Measurements from ENCODE around the gene ENKUR.
"Not testable (repeated sequence)": the region's sequence is repeated elsewhere in the genome, so short reads cannot be mapped to it uniquely, and the experiment has no call there.

Gene ENKUR

DNA sequence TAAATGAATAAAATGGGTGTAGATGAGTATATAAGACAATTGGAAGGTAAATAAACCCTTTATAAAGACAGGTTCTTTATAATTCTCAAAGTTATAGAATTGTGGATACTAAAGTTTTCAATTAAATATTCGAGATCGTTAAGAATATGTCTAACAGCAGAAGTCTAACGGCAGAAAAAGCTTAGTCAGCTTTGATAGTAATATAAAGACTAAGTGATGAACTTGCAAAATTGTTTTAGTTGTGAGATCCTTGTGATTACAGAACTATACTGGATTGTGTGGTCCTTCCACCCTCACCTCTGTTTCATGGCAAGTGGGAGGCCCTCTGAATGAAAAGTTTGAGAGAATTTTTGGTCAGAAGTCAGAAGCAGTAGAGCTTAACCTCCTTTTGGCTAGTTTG lies 2.7 kb upstream of the ENKUR start:
- DNase-seq, result no peak

DNA sequence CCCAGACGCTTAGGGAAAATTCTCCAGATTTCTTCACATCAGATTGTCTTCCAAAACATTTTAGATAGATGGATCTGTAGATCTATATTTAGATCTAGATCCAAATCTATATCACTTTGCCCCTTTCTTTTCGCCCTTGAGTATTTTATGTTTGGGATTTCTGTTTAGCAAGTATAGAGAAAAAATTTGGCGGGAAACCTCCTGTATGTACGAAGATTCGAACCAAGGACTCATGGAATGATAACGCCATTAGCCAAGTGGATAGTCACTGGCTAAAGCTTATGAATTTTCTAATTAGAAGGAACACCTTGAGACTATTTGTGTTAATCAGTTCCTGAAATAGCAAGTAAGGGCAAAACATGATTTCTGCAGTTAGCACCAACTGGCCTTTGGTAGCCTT lies 1.7 kb upstream of the ENKUR start:
- DNase-seq, result no peak

DNA sequence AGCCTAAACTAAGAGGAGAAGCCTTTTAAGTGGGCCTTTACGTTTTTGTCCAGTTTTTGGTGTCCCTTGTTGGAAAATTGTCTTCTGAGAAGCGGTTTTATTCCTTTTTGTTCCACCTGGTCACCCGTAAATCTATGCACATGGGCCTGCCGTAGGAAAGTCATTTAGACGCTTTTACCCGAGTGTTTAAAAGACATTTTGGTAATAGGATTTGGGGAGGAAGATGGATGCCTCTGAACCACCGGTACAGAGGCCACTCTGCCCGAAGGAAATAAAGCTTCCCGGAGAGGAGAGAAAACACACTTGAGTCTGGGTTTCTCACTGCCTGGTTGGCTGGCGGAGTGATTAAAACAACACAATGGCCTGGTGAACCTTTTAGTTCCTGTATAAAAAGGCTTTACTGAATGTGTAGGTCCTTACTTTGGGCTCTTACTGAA lies 1.2 kb upstream of the ENKUR start:
- no peak for DNase-seq

DNA sequence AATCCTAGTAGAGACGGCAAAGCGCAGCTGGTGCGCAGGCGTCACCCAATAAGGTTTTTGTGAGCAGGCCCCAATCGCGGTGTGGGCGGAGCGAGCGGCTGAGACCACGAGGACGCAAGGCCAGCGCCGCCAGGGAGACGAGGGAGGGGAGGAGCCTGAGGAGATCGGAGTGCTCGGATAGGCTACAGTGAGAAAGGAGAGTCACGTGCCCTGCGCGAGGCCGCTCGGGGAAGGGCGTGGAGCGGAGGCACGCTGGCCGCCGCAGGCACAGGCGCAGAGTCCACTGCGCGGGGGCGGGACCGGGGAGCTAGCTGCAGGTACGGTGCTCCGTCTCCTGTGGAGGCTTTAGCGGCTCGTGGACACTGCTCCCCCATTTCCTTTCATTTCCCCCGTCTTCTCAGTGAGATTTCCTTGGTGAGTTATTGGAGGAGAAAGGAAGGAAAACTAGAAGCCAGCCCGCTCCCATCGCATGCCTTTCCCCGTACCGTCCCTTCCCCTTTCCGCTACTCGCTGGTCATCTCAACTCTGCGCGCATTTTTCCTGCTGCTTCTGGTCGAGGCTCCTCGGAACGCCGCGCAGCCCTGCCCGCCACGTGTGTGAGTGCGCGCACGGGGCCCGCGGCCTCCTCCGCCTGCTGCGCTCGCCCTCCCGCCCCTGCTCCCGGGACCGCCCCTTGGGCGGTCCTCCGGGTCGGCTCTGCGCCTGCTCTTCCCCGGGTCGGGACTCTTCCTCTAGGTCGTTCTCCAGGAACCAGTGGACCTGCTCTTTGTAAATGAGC lies 607 bp upstream of the ENKUR start, which contains the start of gene THNSL1:
Gene THNSL1, plus strand, starts transcription at position 237 of the 778 bp plus-strand sequence. CDS start 6,612 bp downstream, outside the sequence.
- DNase-seq, result peak; percentile 96

DNA sequence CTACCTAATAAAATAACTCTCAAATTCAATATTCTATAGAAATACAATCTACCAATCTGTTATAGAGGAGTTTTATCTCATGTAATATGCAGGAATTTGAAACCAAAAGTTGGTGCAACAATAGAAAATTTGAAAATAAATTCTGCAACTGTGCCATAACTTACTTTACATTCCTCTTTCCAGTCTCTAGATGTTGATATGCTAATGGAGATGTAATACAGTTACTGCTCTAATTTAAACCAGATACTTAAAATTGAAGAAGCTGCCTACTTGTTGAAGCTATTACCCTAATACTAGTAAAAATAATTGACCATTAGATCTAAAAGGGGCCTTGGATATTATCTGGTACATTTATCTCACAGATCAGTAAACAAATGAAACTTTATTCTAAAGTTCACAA lies 1.4 kb downstream of the ENKUR start:
- DNase-seq, result no peak

DNA sequence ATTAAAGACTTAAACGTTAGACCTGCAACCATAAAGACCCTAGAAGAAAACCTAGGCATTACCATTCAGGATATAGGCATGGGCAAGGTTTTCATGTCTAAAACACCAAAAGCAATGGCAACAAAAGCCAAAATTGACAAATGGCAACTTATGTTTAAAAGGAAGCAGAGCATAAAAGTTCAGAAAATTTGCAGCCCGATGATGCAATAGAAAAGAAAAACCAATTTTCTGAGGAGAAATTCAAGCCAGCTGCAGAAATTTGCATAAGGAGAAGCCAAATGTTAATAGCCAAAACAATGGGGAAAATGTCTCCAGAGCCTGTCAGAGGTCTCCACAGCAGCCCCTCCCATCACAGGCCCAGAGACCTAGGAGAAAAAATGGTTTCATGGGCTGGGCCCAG lies 4.4 kb downstream of the ENKUR start:
- not testable (repeated sequence) for DNase-seq

DNA sequence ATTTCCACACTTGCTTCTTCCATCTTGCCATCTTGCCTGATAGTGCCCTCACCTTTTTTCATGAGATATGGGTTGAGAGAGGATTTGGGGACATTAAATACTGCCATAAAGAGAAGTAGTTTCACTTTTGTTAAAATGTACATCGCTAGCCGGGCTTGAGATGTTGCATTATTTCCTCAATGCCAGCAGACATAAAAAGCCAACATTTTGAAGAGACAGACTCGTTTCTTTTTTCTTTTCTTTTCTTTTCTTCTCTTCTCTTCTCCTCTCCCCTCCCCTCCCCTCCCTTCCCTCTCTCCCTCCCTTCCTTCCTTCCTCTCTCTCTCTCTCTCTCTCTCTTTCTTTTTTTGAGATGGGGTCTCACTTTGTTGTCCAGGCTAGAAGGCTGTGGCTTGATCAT lies 17.9 kb downstream of the ENKUR start:
- DNase-seq, result no peak

DNA sequence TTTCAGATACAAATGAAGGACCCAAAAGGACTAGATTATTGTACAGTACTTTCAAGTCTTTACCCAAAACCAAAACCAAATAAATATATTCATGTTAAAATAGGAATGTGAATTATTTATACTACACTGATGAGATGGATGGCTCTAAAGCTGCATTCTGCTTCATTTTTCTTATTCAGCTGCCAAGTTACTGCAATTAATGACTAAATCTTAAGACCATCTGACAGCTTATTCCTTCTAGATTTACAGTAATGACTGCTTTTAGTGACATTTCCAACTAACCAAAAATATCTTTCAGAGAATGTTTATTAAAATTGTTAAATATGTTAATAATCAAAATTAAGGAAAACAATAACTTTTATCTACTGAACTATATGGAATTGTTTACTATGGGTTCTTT lies 20.9 kb downstream of the ENKUR start:
- no peak for DNase-seq

DNA sequence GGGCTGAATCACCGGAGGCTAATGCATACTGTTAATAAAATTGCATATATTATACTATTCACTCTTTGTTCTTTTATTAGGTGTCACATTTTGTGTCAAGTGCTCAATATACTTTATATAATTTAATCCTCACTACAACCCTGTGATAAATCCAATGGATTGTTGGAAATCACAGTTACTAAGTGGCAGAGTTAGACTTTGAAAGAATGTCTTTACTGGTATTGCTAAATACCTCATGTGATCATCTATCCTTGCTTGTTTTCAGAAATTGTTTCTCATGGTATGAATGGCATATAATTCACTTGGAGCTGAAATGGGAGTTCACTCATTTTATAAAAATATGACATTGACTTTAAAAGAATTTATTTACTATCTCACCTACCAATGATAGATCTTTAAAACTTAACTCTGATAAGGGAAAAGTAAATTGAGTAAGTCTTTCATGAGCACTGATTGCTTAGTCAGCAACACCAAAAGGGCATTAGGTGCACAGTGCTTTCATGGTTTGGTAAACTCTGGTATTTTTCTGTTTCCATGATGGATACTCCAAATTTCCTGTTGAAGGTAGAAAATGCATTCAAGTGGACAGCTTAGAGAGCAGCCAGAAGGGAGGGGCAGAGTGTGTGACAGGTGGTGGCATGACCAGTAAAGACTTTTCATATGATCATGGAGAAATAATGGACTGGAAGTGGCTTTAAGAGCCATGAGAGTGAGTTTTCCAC lies 22.6 kb downstream of the ENKUR start:
- DNase-seq, result no peak

DNA sequence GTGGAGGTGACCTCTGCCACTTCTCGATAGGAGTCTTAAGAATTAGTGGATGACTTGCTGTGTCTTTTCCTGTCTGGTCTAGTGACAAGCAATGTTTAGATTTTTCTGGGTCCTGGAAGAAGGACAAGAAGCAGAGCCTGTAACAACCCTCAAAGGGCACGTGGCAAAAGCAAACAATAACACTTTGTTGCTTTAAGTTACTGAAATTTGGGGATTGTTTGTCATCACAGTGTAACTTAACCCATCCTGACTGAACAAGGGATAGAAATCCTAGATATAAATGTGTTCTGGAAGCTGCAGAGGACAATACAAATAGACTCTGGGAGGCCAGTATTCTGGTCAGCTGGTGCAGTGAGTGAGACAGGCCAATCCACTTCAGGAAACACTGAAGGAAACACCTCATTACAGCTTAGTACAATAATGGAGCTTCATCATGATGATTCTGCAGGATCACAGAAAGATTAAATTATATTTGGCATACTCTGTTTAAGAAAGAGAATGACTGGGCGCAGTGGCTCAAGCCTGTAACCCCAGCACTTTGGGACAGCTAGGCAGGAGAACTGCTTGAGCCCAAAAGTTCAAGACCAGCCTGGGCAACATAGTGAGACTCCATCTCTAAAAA lies 23.3 kb downstream of the ENKUR start:
- DNase-seq, result no peak

DNA sequence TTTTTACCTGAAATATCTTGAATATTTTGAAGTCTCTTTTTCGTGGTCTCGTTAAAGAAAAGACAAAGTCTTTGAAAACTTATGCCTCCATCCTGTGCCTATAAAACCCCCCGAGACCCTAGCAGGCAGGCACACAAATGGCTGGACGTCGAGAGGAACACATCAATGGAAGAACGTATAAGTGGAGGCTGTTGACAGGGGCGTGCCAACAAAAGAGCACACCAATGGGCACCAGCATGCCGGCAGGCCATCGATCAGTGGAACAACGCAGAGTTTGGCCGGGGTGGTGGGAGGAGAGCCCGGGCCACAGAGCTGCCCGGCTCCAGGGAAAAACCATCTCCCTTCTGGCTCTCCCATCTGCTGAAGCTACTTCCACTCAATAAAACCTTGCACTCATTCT lies 24.7 kb downstream of the ENKUR start:
- DNase-seq, result no peak

DNA sequence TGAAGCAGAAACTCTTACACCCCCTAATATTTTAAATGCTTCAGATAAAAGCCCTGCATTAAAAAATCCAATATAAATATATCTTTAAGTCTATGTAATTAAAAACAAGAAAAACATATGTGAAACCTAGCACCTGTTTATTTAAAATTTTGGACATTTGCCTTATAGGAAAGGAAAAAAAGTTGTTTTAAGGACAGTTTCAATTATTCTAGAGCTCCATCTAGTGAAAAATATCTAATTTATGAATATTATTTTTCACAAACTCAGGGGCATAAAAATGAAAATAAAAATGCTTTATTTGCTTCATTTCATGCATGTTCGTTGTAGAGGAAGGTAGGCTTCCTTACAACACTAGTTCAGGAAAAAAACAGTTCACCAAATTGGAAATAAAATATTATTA lies 26.1 kb downstream of the ENKUR start:
- no peak for DNase-seq

DNA sequence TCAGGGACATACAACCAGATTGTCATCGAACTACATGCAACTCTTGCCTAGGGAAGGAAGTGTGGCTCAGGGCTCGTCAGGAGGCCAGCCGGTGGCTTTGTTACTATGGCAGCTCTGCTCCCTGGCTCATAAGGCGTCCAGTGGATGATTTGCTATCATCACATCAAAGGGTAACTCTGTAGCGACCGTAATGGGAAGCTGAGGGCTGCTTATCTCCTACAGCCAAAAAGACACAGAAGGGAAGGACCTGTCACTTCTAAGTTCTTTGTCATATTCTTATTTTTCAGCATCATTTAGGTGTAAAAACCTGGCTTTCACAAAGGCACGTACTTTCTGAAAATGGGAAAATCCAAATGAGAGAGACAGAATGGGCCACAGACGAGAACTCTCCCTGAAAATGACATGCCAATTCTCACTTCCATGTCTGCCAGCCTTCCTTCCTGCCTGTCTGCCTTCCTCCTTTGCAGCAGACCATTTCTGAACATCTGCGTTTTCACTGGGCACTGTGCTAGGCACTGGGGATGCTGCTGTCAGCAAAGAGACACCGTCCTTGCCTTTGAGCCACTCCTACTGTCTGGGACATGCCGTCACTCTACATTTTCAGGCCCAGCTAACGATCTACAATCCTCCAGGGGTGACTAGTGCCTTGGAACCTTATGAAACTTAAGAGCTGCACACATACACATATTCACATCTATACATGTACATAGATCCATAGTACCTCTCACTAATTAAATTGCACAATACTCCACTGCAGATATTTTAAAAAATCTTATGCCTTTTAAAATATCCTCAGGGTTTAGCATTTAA lies 26.9 kb downstream of the ENKUR start:
- DNase-seq, result no peak

DNA sequence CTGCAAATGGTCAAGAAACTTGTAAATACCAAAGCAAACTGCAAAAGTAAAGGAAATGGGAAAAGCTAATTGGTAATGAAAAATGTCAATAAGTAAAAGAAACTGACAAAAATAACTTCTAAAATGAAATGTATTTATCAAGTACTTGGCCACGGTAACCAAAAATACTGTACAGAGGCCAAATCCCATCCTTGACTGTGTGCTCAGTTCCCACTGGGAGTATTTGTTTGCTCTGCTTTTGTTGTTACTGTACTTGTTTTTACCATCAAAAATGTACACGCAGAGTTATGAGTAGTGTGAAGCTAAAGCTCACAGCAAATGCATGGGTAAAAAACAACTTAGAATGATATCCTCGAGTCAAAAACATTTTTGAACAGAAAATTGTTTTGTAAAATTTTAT lies 31.1 kb downstream of the ENKUR start:
- no peak for DNase-seq

DNA sequence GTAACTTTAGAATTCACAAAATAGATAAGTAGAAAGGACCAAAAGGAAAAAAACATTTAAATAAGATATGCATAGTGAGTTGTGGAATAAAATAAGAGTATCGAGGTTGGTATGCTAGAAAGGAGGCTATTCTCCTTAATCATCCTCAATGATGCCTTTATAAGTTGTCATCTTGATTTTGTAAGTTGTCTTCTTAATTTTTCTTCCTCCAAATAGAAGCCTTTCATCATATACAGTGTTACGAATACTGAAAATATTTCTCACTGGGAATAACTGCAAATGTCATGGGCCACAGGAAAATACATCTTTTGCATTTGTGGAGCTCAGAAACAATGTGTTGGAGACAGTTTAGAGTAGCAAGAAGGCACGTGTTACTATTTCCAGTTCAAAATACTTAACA lies 32.0 kb downstream of the ENKUR start:
- no peak for DNase-seq

DNA sequence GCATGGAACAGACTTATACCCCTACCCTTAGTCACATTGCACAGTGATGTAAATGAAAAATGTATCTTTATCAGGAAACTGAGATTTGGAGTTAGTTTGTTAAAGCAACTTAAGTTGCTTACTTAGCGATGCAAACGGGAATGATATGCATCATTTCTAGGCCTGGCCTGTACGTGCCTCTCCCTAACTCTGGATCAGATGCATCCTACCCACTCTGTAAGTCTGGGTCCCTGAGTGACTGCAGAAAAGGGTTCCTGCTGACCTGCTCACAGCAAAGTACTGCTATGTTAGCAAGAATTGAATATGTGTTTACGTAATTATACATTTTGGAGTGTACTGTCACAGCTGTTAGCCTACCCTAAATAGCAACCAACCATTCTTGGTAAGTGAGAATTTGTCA lies 32.8 kb downstream of the ENKUR start:
- no peak for DNase-seq

DNA sequence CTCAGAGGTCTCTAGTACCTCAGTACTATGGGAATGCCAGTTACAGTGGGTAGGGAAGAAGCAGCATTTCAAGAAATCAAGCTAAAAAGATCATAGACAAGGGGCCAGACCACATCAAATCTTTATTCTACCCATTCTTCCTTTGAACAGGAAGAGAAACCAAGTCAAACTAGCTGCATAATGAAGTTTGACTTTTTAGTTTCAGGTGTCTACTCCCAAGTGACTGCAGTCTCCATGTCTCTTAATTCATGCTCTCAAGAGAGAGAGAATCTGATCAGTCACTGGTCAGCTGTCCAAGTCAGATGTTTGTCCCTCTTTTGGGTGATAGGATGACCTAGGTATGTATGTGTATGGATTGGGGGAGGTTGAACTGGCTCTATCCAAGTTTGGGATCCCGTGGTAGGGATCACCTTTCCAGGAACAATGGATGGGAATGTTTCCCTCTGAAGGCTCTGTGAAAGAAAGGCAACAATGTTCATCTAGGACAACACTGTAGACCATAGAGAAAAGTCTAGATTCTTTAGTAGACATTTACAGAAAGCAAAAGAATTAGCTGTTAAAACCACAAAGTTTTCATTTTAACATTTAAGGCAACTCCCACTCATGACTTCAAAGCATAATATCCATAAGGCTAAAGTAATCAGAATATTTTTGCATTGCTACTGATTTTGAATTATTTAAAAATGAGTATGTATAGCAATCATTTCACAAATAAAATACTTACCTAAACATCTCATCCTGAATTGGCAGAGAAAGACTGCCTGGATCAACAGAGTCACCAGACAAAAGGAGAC lies 33.4 kb downstream of the ENKUR start:
- DNase-seq, result no peak

DNA sequence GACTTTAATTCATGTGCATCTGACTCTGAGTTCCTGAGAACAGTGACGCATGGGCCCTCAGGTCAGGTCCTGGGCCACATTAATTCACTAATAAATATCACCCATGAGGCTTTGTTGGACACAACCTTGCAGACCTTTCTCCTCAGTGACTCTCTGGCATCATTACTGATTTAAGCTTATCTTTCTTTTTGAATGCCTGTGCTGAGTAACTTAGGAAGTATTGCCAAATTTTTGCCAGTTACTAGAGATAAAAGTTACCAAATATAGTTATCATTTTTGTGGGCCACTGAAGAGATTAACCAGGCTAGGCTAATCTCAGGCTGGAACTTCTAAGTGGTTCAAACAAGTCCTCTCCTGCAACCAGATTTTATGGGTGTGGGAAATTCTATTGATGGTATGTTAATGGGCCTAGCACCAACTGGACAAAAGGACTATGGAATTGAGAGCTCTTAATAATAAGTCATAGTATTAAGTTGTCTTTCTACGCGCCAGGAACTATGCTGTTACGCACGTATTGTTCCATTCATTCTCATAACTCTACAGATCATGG lies 34.7 kb downstream of the ENKUR start:
- no peak for DNase-seq

DNA sequence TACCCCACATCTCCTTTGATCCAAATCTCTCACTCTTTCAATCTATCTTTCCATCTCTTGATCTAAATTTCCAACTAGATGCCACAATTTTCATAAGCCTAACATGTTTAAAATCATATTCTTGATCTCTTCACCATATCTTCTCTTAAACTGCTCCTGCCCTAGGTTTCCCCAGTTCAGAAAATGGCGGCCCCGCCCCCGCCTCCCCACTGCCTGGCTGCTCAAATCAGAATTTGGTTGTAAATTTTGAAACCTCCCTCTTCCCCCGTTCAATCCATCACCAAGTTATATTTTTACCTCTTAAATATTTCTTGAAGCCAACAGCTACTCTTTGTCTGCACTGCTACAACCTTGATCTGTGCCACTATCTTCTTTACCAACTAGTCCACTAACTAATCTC lies 36.3 kb downstream of the ENKUR start:
- no peak for DNase-seq

DNA sequence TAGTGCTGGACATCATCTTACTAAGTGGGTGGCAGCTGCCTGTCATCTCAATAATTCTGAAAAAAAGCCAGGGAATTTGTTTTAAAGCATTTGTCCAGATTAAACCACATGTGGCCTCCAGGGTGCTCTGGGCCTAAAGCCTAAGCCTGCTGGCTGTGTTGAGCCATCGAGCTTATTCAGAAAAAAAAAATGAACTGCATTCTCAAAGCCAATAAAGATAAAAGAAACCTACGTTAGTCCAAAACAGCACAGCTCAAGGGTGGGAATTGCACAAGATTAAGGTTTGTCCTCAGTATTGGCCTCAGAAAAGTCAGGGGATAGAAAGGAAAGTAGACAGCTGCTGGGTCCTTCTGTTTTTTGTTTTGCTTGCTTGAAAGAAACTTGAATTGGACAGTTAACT lies 41.0 kb downstream of the ENKUR start:
- no peak for DNase-seq

DNA sequence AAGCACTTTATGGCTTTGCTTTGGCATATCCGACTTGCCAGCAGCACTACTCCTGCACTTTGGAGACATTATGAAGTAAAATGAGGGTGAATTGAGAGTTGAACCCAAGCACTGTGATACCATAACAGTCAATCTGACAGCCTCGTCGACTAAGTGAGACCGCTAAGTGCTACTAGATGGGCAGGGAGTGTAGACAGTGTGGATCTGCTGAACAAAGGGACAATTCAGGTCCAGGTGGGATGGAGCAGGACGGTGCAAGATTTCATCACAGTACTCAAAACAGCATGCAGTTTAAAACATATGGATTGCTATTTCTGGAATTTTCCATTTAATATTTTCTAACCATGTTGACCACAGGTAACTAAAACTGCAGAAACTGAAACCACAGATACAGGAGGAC lies 42.8 kb downstream of the ENKUR start:
- DNase-seq, result no peak

DNA sequence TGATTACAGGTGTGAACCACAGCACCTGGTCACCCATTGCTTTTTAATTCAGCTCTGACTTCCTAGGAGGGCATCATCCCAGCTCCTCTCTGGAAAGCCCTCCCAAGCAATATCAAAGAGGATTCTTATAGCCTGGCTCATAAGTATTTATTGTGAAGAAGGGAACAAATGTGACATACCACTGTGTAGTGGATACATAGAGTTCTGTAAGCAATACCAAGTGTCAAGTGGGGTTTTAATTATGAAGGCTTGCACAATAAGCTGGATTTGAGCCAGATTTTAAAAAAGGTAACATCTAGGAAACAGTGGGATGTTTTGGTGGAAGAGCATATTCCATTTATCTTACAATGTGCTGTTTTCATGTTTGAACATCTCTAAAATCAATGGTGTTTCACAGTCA lies 44.6 kb downstream of the ENKUR start:
- DNase-seq, result no peak
